NCI-H146 treated with DMSO at 0.1 percent for 48 hours (cell line): ENCODE data around the gene SYCE1.

Source experiments
- DNase-seq: peaks from one replicate; lab custom pipeline; 2025; ENCODE audit not compliant: unreplicated experiment; lab: John Stamatoyannopoulos, UW

Gene SYCE1

GRCh38 chr10:133516057-133516456 lies 49.3 kb downstream of the SYCE1 start:
- DNase-seq: no peak

- no peak for DNase-seq
These were observed 49.9 kb downstream of the SYCE1 start for GRCh38 chr10:133515471-133515870.

GRCh38 chr10:133511907-133512528 lies 53.4 kb downstream of the SYCE1 start:
- DNase-seq: no peak

- no peak for DNase-seq
These were observed 54.0 kb downstream of the SYCE1 start for GRCh38 chr10:133511408-133511807.

DNA sequence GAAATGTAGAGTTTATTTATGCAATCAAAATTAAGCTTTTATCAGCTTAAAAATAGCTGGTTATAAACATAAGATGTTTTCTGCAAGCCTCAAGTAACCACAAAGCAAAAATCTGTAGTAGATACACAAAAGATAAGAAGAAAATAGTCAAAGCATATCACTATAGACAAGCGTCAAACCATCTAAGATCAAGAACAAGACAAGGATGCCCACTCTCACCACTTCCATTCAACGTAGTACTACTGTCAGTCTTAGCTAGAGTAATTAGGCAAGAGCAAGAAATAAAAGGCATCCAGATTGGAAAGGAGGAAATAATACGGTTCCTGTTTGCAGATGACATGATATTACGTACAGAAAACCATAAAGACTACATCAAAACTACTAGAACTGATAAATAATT lies 55.7 kb downstream of the SYCE1 start:
- no peak for DNase-seq
